Activated B cell treated with CpG ODN at 0.5 μM for 24 hours (primary cell): ENCODE measurements around the gene CRELD1. TPM values are rescaled to one million over a fixed set of nuclear protein-coding genes. Genes with fewer than 3 reads are reported as not detected.
A peak's percentile ranks its signal among the peaks of the same experiment; 100 is the strongest.

Source experiments
- ATAC-seq: fragments of 200-7000 bp; cut with Tn5 transposase; one replicate; pipeline ENCODE4 v1.10.0; 2021; ENCODE audit warnings: low read depth, mild to moderate bottlenecking, moderate library complexity
- CTCF ChIA-PET: fragments of 350-600 bp; sonication (Branson Sonifier 250); formaldehyde crosslinking; loops from one replicate; lab custom pipeline; 2021; ENCODE audit warnings: antibody characterized with exemption; lab: Charles Lee
- POLR2A ChIA-PET: fragments of 350-600 bp; sonication (Branson Sonifier 250); formaldehyde crosslinking; loops from one replicate; lab custom pipeline; 2021; ENCODE audit warnings: antibody characterized with exemption; lab: Charles Lee
- DNase-seq: peaks from one replicate; pipeline ENCODE4 v3.0.0; 2022
- H3K27ac Mint-ChIP-seq: one replicate; pipeline ENCODE4 v1.8.0; 2020; ENCODE audit warnings: mixed read lengths
- H3K27me3 Mint-ChIP-seq: one replicate; pipeline ENCODE4 v1.8.0; 2021; ENCODE audit warnings: mixed read lengths
- H3K36me3 Mint-ChIP-seq: one replicate; pipeline ENCODE4 v1.8.0; 2021; ENCODE audit warnings: low read depth, mixed read lengths
- H3K4me1 Mint-ChIP-seq: one replicate; pipeline ENCODE4 v1.8.0; 2021; ENCODE audit warnings: mixed read lengths
- H3K4me3 Mint-ChIP-seq: one replicate; pipeline ENCODE4 v1.8.0; 2020; ENCODE audit warnings: mild to moderate bottlenecking, mixed read lengths
- H3K9me3 Mint-ChIP-seq: one replicate; pipeline ENCODE4 v1.8.0; 2020; ENCODE audit warnings: mixed read lengths
- intact Hi-C: fragments of 100-400 bp; cut with micrococcal nuclease; formaldehyde crosslinking; loops from one replicate; pipeline ENCODE4 v1.15.1; 2024
- total RNA-seq: library from RNA; stranded (reverse); gene quantifications from 2 replicates; pipeline ENCODE4 v1.2.3, GENCODE V29; 2022
- TF ChIP-seq, protein P1 (sequence below): fragments of 200-600 bp; IDR thresholded peaks from one replicate; pipeline ENCODE4 v1.8.0; 2022; ENCODE audit warnings: antibody characterized with exemption, mild to moderate bottlenecking

The CRELD1 gene
- total RNA-seq, 1 donor from 2014 or later: 30.5 TPM

- H3K27me3 Mint-ChIP-seq: no peaks in the 10 kb centered on the region
- no peak overlapping the region for H3K27ac Mint-ChIP-seq
- intact Hi-C loops: no loop called here
- TF ChIP-seq, protein P1, sequence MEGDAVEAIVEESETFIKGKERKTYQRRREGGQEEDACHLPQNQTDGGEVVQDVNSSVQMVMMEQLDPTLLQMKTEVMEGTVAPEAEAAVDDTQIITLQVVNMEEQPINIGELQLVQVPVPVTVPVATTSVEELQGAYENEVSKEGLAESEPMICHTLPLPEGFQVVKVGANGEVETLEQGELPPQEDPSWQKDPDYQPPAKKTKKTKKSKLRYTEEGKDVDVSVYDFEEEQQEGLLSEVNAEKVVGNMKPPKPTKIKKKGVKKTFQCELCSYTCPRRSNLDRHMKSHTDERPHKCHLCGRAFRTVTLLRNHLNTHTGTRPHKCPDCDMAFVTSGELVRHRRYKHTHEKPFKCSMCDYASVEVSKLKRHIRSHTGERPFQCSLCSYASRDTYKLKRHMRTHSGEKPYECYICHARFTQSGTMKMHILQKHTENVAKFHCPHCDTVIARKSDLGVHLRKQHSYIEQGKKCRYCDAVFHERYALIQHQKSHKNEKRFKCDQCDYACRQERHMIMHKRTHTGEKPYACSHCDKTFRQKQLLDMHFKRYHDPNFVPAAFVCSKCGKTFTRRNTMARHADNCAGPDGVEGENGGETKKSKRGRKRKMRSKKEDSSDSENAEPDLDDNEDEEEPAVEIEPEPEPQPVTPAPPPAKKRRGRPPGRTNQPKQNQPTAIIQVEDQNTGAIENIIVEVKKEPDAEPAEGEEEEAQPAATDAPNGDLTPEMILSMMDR: no peak
- CTCF ChIA-PET: interaction anchor here (0.8 kb wide), 1 partner anchor 20 kb away, joined by 3 read pairs; no protein-coding TSS in a partner anchor
- H3K36me3 Mint-ChIP-seq: no peaks in the 10 kb centered on the region
- peak overlapping the region; percentile 85 for H3K4me3 Mint-ChIP-seq
- POLR2A ChIA-PET: interaction anchor here (0.6 to 2.4 kb wide), 7 partner anchors 17 to 1334 kb away, joined by 3 to 20 read pairs (median 6); partner anchors contain the start of genes CRELD1, EMC3, JAGN1 and TATDN2
- no peak for DNase-seq
- H3K9me3 Mint-ChIP-seq: no peaks in the 10 kb centered on the region
- ATAC-seq: no peak
- peaks cover 15% of the 10 kb centered on the region for H3K4me1 Mint-ChIP-seq
Measured at GRCh38 chr3:9951598-9951961, 17.9 kb downstream of the CRELD1 start.

DNA sequence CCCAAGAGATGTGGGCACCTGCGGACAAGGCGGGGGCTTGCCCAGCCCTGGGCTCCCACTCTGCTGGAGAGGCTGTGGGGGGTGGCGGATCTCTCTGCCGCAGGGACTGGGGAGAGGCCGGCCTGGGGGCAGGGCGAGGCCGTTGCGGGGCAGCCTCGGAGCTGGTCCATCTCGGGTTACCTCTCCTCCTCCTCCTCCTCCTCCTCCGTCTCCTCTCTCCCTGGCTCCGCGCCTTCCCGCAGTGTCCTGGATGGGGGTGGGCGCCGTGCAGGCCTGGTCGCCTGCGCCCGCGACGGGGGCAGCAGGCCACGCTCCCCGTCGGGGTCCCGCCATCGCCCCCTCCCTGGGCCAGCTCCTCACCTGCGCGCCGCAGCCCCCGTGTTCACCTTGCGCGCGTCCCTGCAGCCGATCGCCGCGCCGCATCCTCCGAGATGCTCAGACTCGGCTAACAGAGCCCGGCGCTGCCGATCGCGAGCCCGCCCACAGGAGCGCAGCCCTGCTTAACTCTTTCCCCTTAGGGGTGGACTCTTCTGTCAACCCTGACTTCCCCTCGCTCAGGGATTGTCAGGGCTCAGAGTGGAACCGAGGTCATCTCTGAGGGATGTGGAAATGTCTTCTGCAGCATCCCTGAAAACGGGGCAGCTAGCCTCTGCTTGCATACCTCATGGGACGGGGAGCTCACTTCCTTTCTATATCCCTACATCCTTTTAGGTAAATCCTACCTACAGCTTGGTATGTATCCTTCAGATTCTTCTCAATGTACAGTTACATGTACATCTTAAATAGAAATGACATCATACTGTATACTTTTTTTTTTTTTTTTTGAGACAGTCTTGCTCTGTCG, 18.6 kb downstream of the CRELD1 start, which contains the start of gene PRRT3:
Gene PRRT3 (minus strand): TSS at position 447 of the 844 bp plus-strand sequence. CDS start 2,293 bp downstream, outside the sequence.
- TF ChIP-seq, protein P1: no peak
- ATAC-seq (peak; percentile 90), DNase-seq (peak; percentile 41)
- POLR2A ChIA-PET: interaction anchor here (0.6 to 2.4 kb wide), 6 partner anchors 18 to 296 kb away, joined by 3 to 20 read pairs (median 6); partner anchors contain the start of genes CRELD1, EMC3, JAGN1 and TATDN2
- no peaks in the 10 kb centered on the region for H3K36me3 Mint-ChIP-seq
- H3K27ac Mint-ChIP-seq: no peak within 1 kb of the TSS
- H3K4me1 Mint-ChIP-seq: peaks cover 15% of the 10 kb centered on the region
- H3K27me3 Mint-ChIP-seq: no peaks in the 10 kb centered on the region
- intact Hi-C loops: loop anchor here (1.0 to 2.0 kb wide), 4 partner anchors 19 to 296 kb away; partner anchors contain the start of genes CRELD1, EMC3 and TATDN2
- no peaks in the 10 kb centered on the region for H3K9me3 Mint-ChIP-seq
- H3K4me3 Mint-ChIP-seq: peak within 1 kb of the TSS; percentile 85
- CTCF ChIA-PET: interaction anchor here (0.6 to 0.9 kb wide), 3 partner anchors 20 to 35 kb away, joined by 3 to 4 read pairs (median 3); partner anchors contain the start of gene EMC3

- CTCF ChIA-PET: no interaction called here
- TF ChIP-seq, protein P1: no peak
- no peak for ATAC-seq
- Mint-ChIP-seq H3K27ac (no peak overlapping the region), H3K4me3 (no peak overlapping the region), H3K9me3 (no peaks in the 10 kb centered on the region), H3K36me3 (no peaks in the 10 kb centered on the region), H3K4me1 (peaks cover 15% of the 10 kb centered on the region), H3K27me3 (no peaks in the 10 kb centered on the region)
- POLR2A ChIA-PET: interaction anchor here (0.6 to 3.7 kb wide), 2 partner anchors 22 to 485 kb away, joined by 4 to 19 read pairs; partner anchors contain the start of gene CRELD1
- DNase-seq: no peak
- intact Hi-C loops: no loop called here
Measured at GRCh38 chr3:9955067-9955502, 21.5 kb downstream of the CRELD1 start.

DNA sequence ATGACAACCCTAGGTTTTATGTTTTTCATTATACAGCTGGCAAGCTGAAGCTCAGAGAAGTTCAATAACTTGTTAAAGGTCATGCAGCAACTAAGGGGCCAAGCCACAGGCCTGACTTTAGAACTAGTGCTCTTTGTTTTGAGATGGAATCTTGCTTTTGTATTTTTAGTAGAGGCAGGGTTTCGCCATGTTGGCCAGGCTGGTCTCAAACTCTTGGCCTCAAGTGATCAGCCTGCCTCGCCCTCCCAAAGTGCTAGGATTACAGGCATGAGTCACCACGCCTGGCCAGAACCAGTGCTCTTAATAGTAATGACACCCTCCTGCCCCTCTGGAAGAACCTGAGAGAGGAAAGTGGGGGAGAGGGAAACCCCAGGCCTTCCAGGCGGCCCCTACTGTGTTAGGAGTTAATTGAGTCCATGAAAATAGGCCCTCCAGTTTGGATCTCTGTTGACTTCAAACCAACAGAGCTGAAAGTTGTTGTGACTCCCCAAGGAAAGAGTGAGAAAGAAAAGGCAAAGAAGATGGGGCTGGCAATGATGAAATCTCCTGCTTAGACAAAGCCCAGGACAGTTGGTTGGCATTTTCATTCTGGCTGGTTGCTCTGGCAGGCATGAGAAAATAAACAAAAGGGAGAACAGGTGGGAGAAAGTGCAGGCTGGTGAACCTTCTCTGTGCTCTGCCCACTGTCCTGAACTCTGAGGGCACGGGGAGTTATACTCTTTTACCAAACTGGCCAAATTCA, 22.1 kb downstream of the CRELD1 start:
- intact Hi-C loops: no loop called here
- ChIA-PET CTCF (no interaction called here), POLR2A (interaction anchor here (3.7 kb wide), 1 partner anchor 23 kb away, joined by 19 read pairs; the partner anchor contains the start of gene CRELD1)
- Mint-ChIP-seq H3K36me3 (peaks cover under 1% of the 10 kb centered on the region), H3K4me3 (no peak overlapping the region), H3K27me3 (no peaks in the 10 kb centered on the region), H3K4me1 (peaks cover 15% of the 10 kb centered on the region), H3K9me3 (no peaks in the 10 kb centered on the region), H3K27ac (no peak overlapping the region)
- no peak for ATAC-seq
- no peak for DNase-seq
- TF ChIP-seq, protein P1: no peak
